Esophagus (tissue), 2 donors: Measurements from ENCODE around the gene GYPC. TPM values are rescaled to one million over a fixed set of nuclear protein-coding genes. Genes with fewer than 3 reads are reported as not detected.
"Not testable (repeated sequence)": the region's sequence is repeated elsewhere in the genome, so short reads cannot be mapped to it uniquely, and the experiment has no call there.

Experiments used
- H3K27ac ChIP-seq, 2 donors: one replicate each; pipeline ENCODE4 v1.5.1; 2013; ENCODE audit warnings: low read depth in 2 of 2, mild to moderate bottlenecking in 2 of 2, inconsistent platforms in 1 of 2, low read length in 1 of 2, moderate library complexity in 1 of 2
- H3K27me3 ChIP-seq, 2 donors: one replicate each; pipeline ENCODE4 v1.6.1; 2013; ENCODE audit warnings: low read length in 2 of 2, control low read depth in 1 of 2, mild to moderate bottlenecking in 1 of 2; ENCODE audit not compliant: insufficient read depth in 2 of 2, control insufficient read depth in 1 of 2
- H3K36me3 ChIP-seq, 2 donors: one replicate each; pipeline ENCODE4 v1.6.1; 2013; ENCODE audit warnings: low read length in 1 of 2; ENCODE audit not compliant: control insufficient read depth in 2 of 2, insufficient read depth in 2 of 2
- H3K4me1 ChIP-seq, 2 donors: one replicate each; pipeline ENCODE4 v1.6.1; 2013; ENCODE audit warnings: low read length in 1 of 2; ENCODE audit not compliant: control insufficient read depth in 2 of 2, insufficient read depth in 2 of 2
- H3K4me3 ChIP-seq, 2 donors: one replicate each; pipeline ENCODE4 v1.5.1; 2013; ENCODE audit warnings: low read length in 2 of 2, mild to moderate bottlenecking in 2 of 2, low read depth in 1 of 2, moderate library complexity in 1 of 2
- H3K9me3 ChIP-seq, 2 donors: one replicate each; pipeline ENCODE4 v1.6.1; 2013; ENCODE audit warnings: mild to moderate bottlenecking in 2 of 2, low read depth in 1 of 2, low read length in 1 of 2, moderate library complexity in 1 of 2; ENCODE audit not compliant: control insufficient read depth in 2 of 2, insufficient read depth in 1 of 2
- WGBS, 2 donors: extraction: QIAGEN DNeasy Blood & Tissue Kit; methylation state at CpG; one replicate each; pipeline ENCODE4 v1.1.7; 2013; 5-methylcytosine and 5-hydroxymethylcytosine counted together
- polyA plus RNA-seq, 2 donors: library from polyadenylated mRNA; stranded (reverse); fragments of 200-250 nt; gene quantifications; one replicate each; pipeline ENCODE4 v1.2.3, GENCODE V29; 2013
- donor health status: healthy with polysubstance abuse.
- donor health status: Bipolar disorder and iron deficiency.

GYPC gene
- polyA plus RNA-seq, 2 donors = 23.7 to 25.0 TPM

DNA sequence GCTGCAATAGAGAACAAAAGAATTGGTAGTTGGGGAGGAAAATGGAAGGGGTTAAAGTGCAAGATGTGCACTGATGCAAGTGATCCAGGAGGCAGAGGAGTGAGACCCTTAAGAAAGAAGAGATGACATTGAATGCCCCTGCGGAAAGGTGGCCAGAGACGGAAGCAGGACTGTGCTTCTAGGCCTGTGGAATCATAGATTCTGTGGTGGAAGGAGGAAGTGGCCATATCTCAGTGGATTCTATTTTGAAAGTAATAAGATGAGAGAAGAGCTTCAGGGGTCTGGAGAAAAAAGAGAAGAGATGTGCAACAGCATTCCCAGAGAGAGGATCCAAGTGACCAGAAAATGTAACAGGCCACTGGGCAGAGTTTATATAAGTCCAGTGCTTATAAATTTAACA is 18.6 kb upstream of the GYPC start:
- WGBS, 2 donors = 86 to 93% methylated on average over 2 of the region's 2 CpGs
- Histone ChIP-seq H3K4me3 (no peak overlapping the region), H3K27ac (no peak overlapping the region), H3K27me3 (no peaks in the 10 kb centered on the region), H3K9me3 (no peaks in the 10 kb centered on the region), H3K4me1 (peaks cover 0 to 4% of the 10 kb centered on the region in 2 donors), H3K36me3 (no peaks in the 10 kb centered on the region)

DNA sequence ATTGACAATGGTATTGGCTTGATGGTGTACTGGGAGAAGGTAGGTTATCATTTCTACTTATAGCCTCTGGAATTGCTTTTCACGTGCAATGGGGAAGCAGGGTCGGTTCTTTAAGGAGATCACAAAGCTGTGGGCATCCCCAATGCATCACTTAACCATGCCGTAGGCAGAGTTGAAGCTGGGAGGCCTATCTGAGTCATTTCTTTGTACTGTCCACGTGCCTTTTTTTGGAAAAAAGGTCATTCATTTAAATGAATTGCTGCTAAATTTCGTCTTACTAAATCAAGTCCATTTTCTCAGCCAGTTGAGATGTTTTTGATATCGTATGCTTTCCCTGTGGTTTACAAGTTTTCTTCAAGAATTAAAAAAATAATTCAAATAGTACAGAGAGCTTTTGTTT is 17.2 kb upstream of the GYPC start:
- Histone ChIP-seq H3K27me3 (no peaks in the 10 kb centered on the region), H3K4me1 (peaks cover 0 to 4% of the 10 kb centered on the region in 2 donors), H3K36me3 (no peaks in the 10 kb centered on the region), H3K9me3 (no peaks in the 10 kb centered on the region), H3K4me3 (no peak overlapping the region), H3K27ac (no peak overlapping the region)
- 78 to 86% methylated on average over 6 of the region's 6 CpGs for WGBS, 2 donors

DNA sequence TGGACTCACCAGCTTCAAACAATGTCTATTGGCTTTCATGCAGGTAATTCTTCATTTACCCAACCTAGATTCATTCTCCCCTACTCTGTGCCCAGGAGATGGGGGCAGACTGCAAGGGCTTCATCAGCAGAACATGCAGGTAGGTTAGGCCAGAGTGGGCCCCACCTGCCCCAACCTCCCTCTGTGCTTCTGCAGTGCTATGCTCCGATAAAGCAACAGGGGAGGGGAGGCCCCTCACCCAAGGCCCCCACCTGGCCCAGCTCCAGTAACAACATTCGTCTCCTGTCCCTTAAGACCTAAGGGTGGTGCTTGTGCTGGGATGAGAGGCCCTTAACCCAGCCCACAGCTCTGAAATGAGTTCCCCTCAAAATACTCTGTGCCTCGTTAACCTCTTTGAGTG is 16.7 kb upstream of the GYPC start:
- no peak overlapping the region for H3K27ac ChIP-seq
- H3K4me1 ChIP-seq = peaks cover 0 to 4% of the 10 kb centered on the region in 2 donors
- WGBS, 2 donors = 69 to 78% methylated on average over 3 of the region's 3 CpGs
- H3K36me3 ChIP-seq = no peaks in the 10 kb centered on the region
- H3K4me3 ChIP-seq = no peak overlapping the region
- H3K9me3 ChIP-seq = no peaks in the 10 kb centered on the region
- H3K27me3 ChIP-seq = no peaks in the 10 kb centered on the region

DNA sequence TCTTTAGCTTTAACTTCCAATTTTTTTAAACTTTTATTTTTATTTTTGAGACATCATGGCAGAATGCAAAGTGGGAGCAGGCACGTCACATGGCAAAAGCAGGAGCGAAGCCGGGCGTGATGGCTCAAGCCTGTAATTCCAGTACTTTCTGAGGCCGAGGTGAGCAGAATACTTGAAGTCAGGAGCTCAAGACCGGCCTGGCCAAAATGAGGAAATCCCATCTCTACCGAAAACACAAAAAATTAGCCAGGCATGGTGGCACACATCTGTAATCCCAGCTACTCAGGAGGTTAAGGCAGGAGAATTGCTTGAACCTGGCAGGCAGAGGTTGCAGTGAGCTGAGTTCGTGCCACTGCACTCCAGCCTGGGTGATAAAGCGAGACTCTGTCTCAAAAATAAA is 14.7 kb upstream of the GYPC start:
- not testable (repeated sequence) for H3K36me3 ChIP-seq, H3K9me3 ChIP-seq, H3K4me1 ChIP-seq, H3K4me3 ChIP-seq, H3K27ac ChIP-seq, H3K27me3 ChIP-seq
- 95 to 96% methylated on average over 9 of the region's 9 CpGs for WGBS, 2 donors

DNA sequence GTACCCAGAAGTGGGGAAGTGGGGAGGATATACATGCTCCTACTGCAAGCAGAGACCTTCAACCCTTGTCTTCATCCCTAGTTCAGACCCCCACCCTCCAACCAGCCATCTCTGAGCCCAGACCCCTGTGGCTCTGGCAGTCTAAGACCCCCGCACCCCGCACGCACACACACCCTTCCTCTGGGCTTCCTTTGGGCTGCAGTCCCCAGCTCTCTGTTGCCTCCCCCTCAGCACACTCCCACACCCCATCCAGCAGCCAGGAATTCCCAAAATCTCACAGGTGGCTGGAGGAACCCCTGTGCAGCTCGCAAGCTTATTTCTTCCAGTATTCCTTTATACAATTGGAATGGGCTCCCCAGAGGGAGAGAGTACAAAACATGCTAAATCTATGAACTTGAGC is 13.9 kb upstream of the GYPC start:
- 73 to 77% methylated on average over 4 of the region's 4 CpGs for WGBS, 2 donors
- H3K27me3 ChIP-seq = no peaks in the 10 kb centered on the region
- H3K36me3 ChIP-seq = no peaks in the 10 kb centered on the region

DNA sequence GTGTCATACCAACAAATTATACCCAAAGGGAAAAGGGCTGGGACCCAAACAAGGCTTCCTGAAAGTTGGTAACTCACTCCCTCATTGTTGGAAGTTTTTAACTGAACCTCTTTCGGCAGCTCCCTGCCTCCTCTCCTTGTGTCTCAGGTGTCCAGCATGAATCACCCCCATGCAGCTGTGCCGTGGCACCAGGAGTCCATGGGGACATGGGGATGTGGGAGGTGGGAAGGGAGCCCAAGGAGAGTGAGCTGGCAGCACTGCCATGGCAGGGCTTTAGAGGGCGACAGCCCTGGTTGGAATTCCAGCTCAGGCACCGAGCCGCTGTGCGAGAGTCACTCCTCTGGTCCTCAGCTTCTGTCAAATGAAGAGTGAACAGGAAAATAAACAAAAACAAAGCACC is 12.5 kb upstream of the GYPC start:
- Histone ChIP-seq H3K27ac (no peak overlapping the region), H3K9me3 (no peaks in the 10 kb centered on the region), H3K27me3 (no peaks in the 10 kb centered on the region), H3K36me3 (no peaks in the 10 kb centered on the region), H3K4me3 (no peak overlapping the region), H3K4me1 (no peaks in the 10 kb centered on the region)
- WGBS, 2 donors = 88 to 90% methylated on average over 6 of the region's 6 CpGs

More for the DNA sequence above, 13.9 kb upstream of the GYPC start:
- Histone ChIP-seq H3K9me3 (no peaks in the 10 kb centered on the region), H3K4me3 (no peak overlapping the region), H3K4me1 (no peaks in the 10 kb centered on the region), H3K27ac (no peak overlapping the region)

DNA sequence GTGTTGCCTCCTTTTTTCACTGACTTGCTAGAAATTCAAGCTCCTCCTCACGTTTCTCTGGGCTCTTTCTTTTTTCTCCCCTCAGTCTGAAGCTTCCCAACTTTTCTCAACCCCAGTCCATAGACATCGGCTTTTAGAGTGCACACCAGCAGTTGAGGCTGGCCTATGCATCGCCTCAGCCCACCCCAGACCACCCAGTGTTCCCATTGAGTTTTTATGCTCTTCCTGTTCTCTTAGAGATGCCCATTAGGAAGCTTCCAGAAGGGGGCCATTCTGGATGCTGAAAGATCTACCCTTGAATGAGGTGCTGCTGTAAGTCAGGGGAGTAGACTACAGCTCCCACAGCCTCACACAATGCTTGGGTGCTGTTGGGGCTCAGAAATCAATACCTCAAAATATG is 12.0 kb upstream of the GYPC start:
- 86 to 89% methylated on average over 3 of the region's 3 CpGs for WGBS, 2 donors
- H3K9me3 ChIP-seq = no peaks in the 10 kb centered on the region
- no peaks in the 10 kb centered on the region for H3K27me3 ChIP-seq
- no peak overlapping the region for H3K27ac ChIP-seq
- no peaks in the 10 kb centered on the region for H3K4me1 ChIP-seq
- H3K36me3 ChIP-seq = no peaks in the 10 kb centered on the region
- H3K4me3 ChIP-seq = no peak overlapping the region

DNA sequence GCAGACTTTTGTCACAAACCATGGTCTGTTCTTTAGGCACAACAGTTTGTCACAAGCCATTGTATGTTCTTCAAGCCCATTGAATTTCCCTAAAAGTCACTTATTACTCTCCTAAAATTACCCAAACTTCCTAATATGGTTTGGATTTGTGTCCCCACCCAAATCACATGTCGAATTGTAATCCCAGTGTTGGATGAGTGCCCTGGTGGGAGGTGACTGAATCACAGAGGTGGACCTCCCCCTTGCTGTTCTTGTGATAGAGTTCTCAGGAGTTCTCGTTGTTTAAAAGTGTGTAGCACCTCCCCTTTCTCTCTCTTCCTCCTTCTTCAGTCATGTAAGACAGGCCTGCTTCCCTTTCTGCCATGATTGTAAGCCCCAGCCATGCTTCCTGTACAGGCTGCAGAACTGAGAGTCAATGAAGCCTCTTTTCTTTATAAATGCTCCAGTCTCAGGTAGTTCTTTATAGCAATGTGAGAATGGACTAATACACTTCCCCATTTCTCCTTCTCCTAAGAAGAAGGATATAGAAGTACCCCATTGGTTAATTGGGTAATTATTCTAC is 11.2 kb upstream of the GYPC start:
- WGBS, 2 donors = 32 to 42% methylated on average over 2 of the region's 2 CpGs
- H3K9me3 ChIP-seq = no peaks in the 10 kb centered on the region
- no peaks in the 10 kb centered on the region for H3K36me3 ChIP-seq
- H3K27ac ChIP-seq = no peak overlapping the region
- no peaks in the 10 kb centered on the region for H3K27me3 ChIP-seq
- no peaks in the 10 kb centered on the region for H3K4me1 ChIP-seq
- no peak overlapping the region for H3K4me3 ChIP-seq

DNA sequence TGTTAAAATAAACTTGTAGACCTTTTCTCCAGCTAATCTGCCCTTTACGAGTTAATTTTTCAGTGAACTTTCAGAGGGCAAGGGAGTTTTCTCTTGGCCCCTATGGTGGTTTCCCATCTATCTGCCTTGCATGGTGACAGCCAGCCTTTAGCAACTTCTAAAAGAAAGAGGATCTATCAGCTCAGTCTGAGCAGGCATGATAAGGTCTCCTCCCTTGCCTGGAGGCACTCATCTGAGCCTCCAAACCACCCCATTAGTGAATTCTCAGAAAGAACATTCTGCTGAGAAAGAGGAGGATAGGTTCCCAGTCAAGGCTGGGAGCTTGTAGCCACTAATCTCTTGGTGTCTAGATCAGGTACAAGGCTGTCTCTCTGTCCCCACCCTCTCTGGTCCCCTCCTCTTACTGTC is 10.7 kb upstream of the GYPC start:
- WGBS, 2 donors = 91 to 92% methylated on average over 1 of the region's 1 CpG
- no peak overlapping the region for H3K27ac ChIP-seq
- H3K27me3 ChIP-seq = no peaks in the 10 kb centered on the region
- no peaks in the 10 kb centered on the region for H3K9me3 ChIP-seq
- no peaks in the 10 kb centered on the region for H3K36me3 ChIP-seq
- no peak overlapping the region for H3K4me3 ChIP-seq
- no peaks in the 10 kb centered on the region for H3K4me1 ChIP-seq

DNA sequence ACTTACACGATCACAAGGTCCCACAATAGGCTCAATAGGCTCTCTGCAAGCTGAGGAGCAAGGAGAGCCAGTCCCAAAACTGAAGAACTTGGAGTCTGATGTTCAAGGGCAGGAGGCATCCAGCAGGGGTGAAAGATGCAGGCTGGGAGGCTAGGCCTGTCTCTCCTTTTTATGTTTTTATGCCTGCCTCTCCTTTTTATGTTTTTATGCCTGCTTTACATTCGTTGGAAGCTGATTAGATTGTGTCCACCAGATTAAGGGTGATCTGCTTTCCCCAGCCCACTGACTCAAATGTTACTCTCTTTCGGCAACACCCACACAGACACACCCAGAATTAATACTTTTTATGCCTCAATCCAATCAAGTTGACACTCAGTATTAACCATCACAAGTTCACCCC is 9.9 kb upstream of the GYPC start:
- 89% methylated on average over 3 of the region's 3 CpGs for WGBS, 2 donors
- Histone ChIP-seq H3K4me3 (no peak overlapping the region), H3K27ac (no peak overlapping the region)

More for the DNA sequence above, 9.9 kb upstream of the GYPC start:
- Histone ChIP-seq H3K9me3 (no peaks in the 10 kb centered on the region), H3K36me3 (no peaks in the 10 kb centered on the region), H3K4me1 (no peaks in the 10 kb centered on the region), H3K27me3 (no peaks in the 10 kb centered on the region)
